Transverse colon (tissue), 4 donors: ENCODE data around the gene SH2D7.

ENCODE experiments used
- EP300 ChIP-seq: sonication (generic); formaldehyde crosslinking; IDR thresholded peaks from one replicate; pipeline ENCODE4 v1.6.1; 2017; ENCODE audit warnings: antibody characterized with exemption, low read depth
- POLR2A ChIP-seq: fragments of 450-650 bp; IDR thresholded peaks from one replicate; pipeline ENCODE4 v1.6.1; 2016; ENCODE audit warnings: antibody characterized with exemption, mild to moderate bottlenecking, moderate library complexity
- POLR2AphosphoS5 ChIP-seq, 3 donors: sonication (generic); formaldehyde crosslinking; IDR thresholded peaks; one replicate each; pipeline ENCODE4 v1.6.1; 2016; ENCODE audit warnings: antibody characterized with exemption in 3 of 3
- TF ChIP-seq, protein P1 (sequence below), 5 experiments: fragments of 200-600 bp in 3 of 5; fragments of 450-650 bp in 2 of 5; sonication (generic) in 3 of 5; IDR thresholded peaks; 1 replicate in 2 of 5; 2 replicates in 3 of 5; pipeline ENCODE4 v1.5.1; 2016 to 2017; ENCODE audit warnings: antibody characterized with exemption in 5 of 5, inconsistent platforms in 3 of 5, mild to moderate bottlenecking in 2 of 5, moderate library complexity in 1 of 5

DNA sequence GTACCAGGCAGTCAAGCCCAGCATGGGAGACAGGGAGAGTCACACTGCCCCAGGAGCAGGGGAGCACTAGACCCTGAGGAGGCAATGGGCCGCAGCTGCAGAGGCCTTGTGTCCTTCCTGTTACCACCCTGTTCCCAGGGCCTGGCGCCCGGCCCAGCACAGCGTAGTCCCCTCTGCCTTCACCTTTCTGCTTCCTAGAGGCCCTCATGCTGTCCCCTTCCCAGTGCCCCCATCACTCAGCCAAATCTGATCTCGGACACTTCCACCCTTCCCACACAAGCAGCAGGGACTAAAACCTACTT lies 8.0 kb upstream of the SH2D7 start:
- TF ChIP-seq POLR2A (no peak), POLR2AphosphoS5 (IDR thresholded peaks at IDR 0.05) (no peak), EP300 (no peak)
- TF ChIP-seq, protein P1, sequence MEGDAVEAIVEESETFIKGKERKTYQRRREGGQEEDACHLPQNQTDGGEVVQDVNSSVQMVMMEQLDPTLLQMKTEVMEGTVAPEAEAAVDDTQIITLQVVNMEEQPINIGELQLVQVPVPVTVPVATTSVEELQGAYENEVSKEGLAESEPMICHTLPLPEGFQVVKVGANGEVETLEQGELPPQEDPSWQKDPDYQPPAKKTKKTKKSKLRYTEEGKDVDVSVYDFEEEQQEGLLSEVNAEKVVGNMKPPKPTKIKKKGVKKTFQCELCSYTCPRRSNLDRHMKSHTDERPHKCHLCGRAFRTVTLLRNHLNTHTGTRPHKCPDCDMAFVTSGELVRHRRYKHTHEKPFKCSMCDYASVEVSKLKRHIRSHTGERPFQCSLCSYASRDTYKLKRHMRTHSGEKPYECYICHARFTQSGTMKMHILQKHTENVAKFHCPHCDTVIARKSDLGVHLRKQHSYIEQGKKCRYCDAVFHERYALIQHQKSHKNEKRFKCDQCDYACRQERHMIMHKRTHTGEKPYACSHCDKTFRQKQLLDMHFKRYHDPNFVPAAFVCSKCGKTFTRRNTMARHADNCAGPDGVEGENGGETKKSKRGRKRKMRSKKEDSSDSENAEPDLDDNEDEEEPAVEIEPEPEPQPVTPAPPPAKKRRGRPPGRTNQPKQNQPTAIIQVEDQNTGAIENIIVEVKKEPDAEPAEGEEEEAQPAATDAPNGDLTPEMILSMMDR (IDR thresholded peaks at IDR 0.05), result no peak
